Temporal lobe (tissue), 1 donor: ENCODE data around the gene ZFP69B. TPM values are rescaled to one million over a fixed set of nuclear protein-coding genes. Genes with fewer than 3 reads are reported as not detected.

ENCODE experiments used
- total RNA-seq: library from RNA; depleted of rRNA; stranded (reverse); fragments of >200 nt; gene quantifications from one replicate; pipeline ENCODE4 v1.2.3, GENCODE V29; 2014

ZFP69B gene
- total RNA-seq, 1 donor from 2014 or later = 18.9 TPM

Other genes with a start within 250 kb of the ZFP69B start
- not detected for gene TMCO2, start 202.5 kb upstream of the ZFP69B start, total RNA-seq
- gene ZMPSTE24, start 192.2 kb upstream of the ZFP69B start, total RNA-seq = 35.2 TPM
- gene COL9A2, start 133.2 kb upstream of the ZFP69B start, total RNA-seq = 6.9 TPM
- 27.3 TPM for gene SMAP2, start 76.7 kb upstream of the ZFP69B start, total RNA-seq
- 12.5 TPM for gene ZFP69, start 26.8 kb downstream of the ZFP69B start, total RNA-seq
- 18.2 TPM for gene EXO5, start 58.3 kb downstream of the ZFP69B start, total RNA-seq
- gene ZNF684, start 81.2 kb downstream of the ZFP69B start, total RNA-seq = 6.6 TPM
- 20.4 TPM for gene RIMS3, start 215.2 kb downstream of the ZFP69B start, total RNA-seq
- gene NFYC, start 241.2 kb downstream of the ZFP69B start, total RNA-seq = 21.9 TPM